Smooth muscle cell (in vitro differentiated cells): Measurements from ENCODE around the gene CA7. TPM values are rescaled to one million over a fixed set of nuclear protein-coding genes. Genes with fewer than 3 reads are reported as not detected.

Source experiments
- DNase-seq: peaks from one replicate; lab custom pipeline; 2025; ENCODE audit not compliant: unreplicated experiment; lab: John Stamatoyannopoulos, UW
- H2AFZ ChIP-seq: fragments of 200-600 bp; sonication (generic); 2 replicates; pipeline ENCODE4 v1.6.0; 2016; ENCODE audit warnings: antibody characterized with exemption, low read depth, mild to moderate bottlenecking
- H3F3A ChIP-seq: fragments of 200-600 bp; sonication (generic); 2 replicates; pipeline ENCODE4 v1.6.0; 2017; ENCODE audit warnings: antibody characterized with exemption, low read depth
- H3K27ac ChIP-seq: fragments of 200-600 bp; sonication (generic); 2 replicates; pipeline ENCODE4 v1.5.1; 2016; ENCODE audit warnings: low read depth, mild to moderate bottlenecking
- H3K27me3 ChIP-seq: fragments of 200-600 bp; sonication (generic); 2 replicates; pipeline ENCODE4 v1.6.1; 2016; ENCODE audit warnings: low read depth, mild to moderate bottlenecking
- H3K36me3 ChIP-seq: fragments of 200-600 bp; sonication (generic); 2 replicates; pipeline ENCODE4 v1.5.1; 2016; ENCODE audit warnings: low read depth
- H3K4me1 ChIP-seq: fragments of 200-600 bp; sonication (generic); 2 replicates; pipeline ENCODE4 v1.5.1; 2016; ENCODE audit warnings: low read depth
- H3K4me2 ChIP-seq: fragments of 200-600 bp; sonication (generic); 2 replicates; pipeline ENCODE4 v1.6.0; 2016; ENCODE audit warnings: mild to moderate bottlenecking
- H3K4me3 ChIP-seq: fragments of 200-600 bp; sonication (generic); 2 replicates; pipeline ENCODE4 v1.5.1; 2016; ENCODE audit warnings: mild to moderate bottlenecking
- H3K79me2 ChIP-seq: fragments of 200-600 bp; sonication (generic); 2 replicates; pipeline ENCODE4 v1.6.0; 2016; ENCODE audit warnings: low read depth, mild to moderate bottlenecking
- H3K9ac ChIP-seq: fragments of 200-600 bp; sonication (generic); 2 replicates; pipeline ENCODE4 v1.6.0; 2016; ENCODE audit warnings: low read depth
- H3K9me3 ChIP-seq: fragments of 200-600 bp; sonication (generic); replicated peaks from 2 replicates; pipeline ENCODE4 v1.5.1; 2016; ENCODE audit warnings: low read depth
- H4K20me1 ChIP-seq: fragments of 200-600 bp; sonication (generic); 2 replicates; pipeline ENCODE4 v1.6.0; 2016; ENCODE audit warnings: low read depth
- CTCF ChIP-seq: fragments of 200-600 bp; sonication (generic); IDR thresholded peaks from 2 replicates; pipeline ENCODE4 v1.5.1; 2017; ENCODE audit warnings: borderline replicate concordance, mild to moderate bottlenecking, antibody characterized with exemption; ENCODE audit not compliant: insufficient read depth, poor library complexity, severe bottlenecking
- WGBS: methylation state at CpG from one replicate; pipeline ENCODE4 v1.1.7; 2016; ENCODE audit warnings: low lambda C conversion rate; 5-methylcytosine and 5-hydroxymethylcytosine counted together
- polyA plus RNA-seq: library from polyadenylated mRNA; unstranded; fragments of >200 nt; fragmentation: Nextera tagmentation; extraction: Ambion mirVana; gene quantifications from 2 replicates; pipeline ENCODE4 v1.2.1, GENCODE V29; 2016
- total RNA-seq: library from RNA; depleted of rRNA; stranded (reverse); fragments of >200 nt; gene quantifications from 2 replicates; pipeline ENCODE4 v1.2.3, GENCODE V29; 2014

Gene CA7
- total and polyA plus RNA-seq, 2 experiments from 2014 or later, result not detected

DNA sequence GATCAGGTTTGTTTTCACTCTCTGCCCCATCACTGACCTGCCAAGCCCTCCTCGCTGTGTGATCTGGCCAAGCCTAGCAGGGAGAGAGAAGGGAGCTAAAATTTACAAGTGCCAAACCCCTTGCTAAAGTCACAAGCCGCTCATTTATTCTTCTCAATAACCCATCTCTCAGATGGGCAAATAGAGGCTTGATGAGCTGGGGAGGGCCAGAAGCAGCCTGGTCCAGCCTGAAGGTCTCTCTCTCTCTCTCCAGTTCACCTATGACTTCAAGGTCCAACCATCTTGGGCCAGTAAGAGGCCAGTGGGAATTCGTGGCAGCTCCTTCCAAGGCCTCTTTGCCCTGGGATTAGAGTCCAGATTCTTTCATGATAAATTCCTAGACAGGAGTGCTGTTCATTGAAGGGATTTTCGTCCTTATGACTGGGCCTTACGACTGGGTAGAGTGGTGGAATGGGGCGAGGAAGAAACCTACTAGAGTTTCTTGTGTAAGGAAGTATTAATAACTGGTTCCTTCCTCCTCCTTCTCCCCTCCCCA is 3.4 kb downstream of the CA7 start:
- H2AFZ ChIP-seq, result no peak overlapping the region
- no peaks in the 10 kb centered on the region for H4K20me1 ChIP-seq
- no peak overlapping the region for H3K4me2 ChIP-seq
- 74% methylated on average over 6 of the region's 6 CpGs for WGBS
- no peaks in the 10 kb centered on the region for H3K4me1 ChIP-seq
- TF ChIP-seq CTCF, result no peak
- no peak overlapping the region for H3K4me3 ChIP-seq
- H3K79me2 ChIP-seq, result no peaks in the 10 kb centered on the region
- no peak for DNase-seq
- H3K36me3 ChIP-seq, result no peaks in the 10 kb centered on the region
- H3K9me3 ChIP-seq, result no peaks in the 10 kb centered on the region
- H3K27ac ChIP-seq, result no peak overlapping the region
- H3K27me3 ChIP-seq, result peaks cover 62% of the 10 kb centered on the region
- H3F3A ChIP-seq, result no peaks in the 10 kb centered on the region
- H3K9ac ChIP-seq, result no peak overlapping the region

GRCh38 chr16:66848172-66848571 is 4.0 kb downstream of the CA7 start:
- DNase-seq, result no peak
- H4K20me1 ChIP-seq, result no peaks in the 10 kb centered on the region
- H3K9ac ChIP-seq, result no peak overlapping the region
- no peaks in the 10 kb centered on the region for H3K36me3 ChIP-seq
- H3K4me2 ChIP-seq, result no peak overlapping the region
- no peaks in the 10 kb centered on the region for H3K9me3 ChIP-seq
- no peak for TF ChIP-seq CTCF
- no peaks in the 10 kb centered on the region for H3K4me1 ChIP-seq
- H3F3A ChIP-seq, result no peaks in the 10 kb centered on the region
- 89% methylated on average over 2 of the region's 2 CpGs for WGBS
- no peak overlapping the region for H3K4me3 ChIP-seq
- no peak overlapping the region for H3K27ac ChIP-seq
- H3K27me3 ChIP-seq, result peaks cover 60% of the 10 kb centered on the region
- no peaks in the 10 kb centered on the region for H3K79me2 ChIP-seq
- H2AFZ ChIP-seq, result no peak overlapping the region

DNA sequence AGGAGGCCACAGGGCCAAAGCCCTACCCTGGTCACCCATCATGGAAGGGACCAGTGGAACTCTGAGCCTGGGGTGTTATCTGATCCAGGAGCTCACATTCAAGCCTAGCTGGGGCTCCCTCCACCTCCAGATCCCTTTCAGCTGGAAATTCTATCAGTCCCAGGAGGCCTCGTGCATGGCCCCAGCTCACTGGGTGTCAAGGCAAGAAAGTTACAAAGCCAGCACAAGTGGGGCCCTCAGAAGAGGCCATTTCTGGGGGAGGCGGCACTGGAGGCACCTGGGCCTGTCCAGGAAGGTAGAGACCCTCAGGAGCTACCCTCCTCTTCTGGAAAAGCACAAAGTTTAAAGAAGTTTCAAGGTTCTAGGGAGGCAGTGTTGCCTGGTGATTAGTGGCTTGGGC is 4.8 kb downstream of the CA7 start:
- H3K4me1 ChIP-seq, result no peaks in the 10 kb centered on the region
- H3K27ac ChIP-seq, result no peak overlapping the region
- no peak overlapping the region for H3K4me2 ChIP-seq
- no peaks in the 10 kb centered on the region for H3K36me3 ChIP-seq
- 86% methylated on average over 2 of the region's 2 CpGs for WGBS
- no peak overlapping the region for H3K9ac ChIP-seq
- peaks cover 54% of the 10 kb centered on the region for H3K27me3 ChIP-seq
- H3K4me3 ChIP-seq, result no peak overlapping the region
- no peak overlapping the region for H2AFZ ChIP-seq
- H4K20me1 ChIP-seq, result no peaks in the 10 kb centered on the region
- DNase-seq, result no peak
- H3K9me3 ChIP-seq, result no peaks in the 10 kb centered on the region
- H3K79me2 ChIP-seq, result no peaks in the 10 kb centered on the region
- no peak for TF ChIP-seq CTCF
- H3F3A ChIP-seq, result no peaks in the 10 kb centered on the region

- no peaks in the 10 kb centered on the region for H3F3A ChIP-seq
- WGBS, result 85% methylated on average over 4 of the region's 4 CpGs
- H3K4me3 ChIP-seq, result no peak overlapping the region
- H3K4me1 ChIP-seq, result no peaks in the 10 kb centered on the region
- no peaks in the 10 kb centered on the region for H4K20me1 ChIP-seq
- H3K9me3 ChIP-seq, result no peaks in the 10 kb centered on the region
- H3K36me3 ChIP-seq, result no peaks in the 10 kb centered on the region
- no peak for TF ChIP-seq CTCF
- H3K27me3 ChIP-seq, result peaks cover 49% of the 10 kb centered on the region
- H3K79me2 ChIP-seq, result no peaks in the 10 kb centered on the region
- H3K27ac ChIP-seq, result no peak overlapping the region
- H3K9ac ChIP-seq, result no peak overlapping the region
- H3K4me2 ChIP-seq, result no peak overlapping the region
- H2AFZ ChIP-seq, result no peak overlapping the region
- no peak for DNase-seq
Observed at GRCh38 chr16:66849549-66849948, 5.3 kb downstream of the CA7 start.
